ENCODE data around the gene CEACAM19. TPM values are rescaled to one million over a fixed set of nuclear protein-coding genes. Genes with fewer than 3 reads are reported as not detected.

CEACAM19 gene
- total RNA-seq, 2 experiments from 2014 or later = 0.17 to 0.27 TPM

DNA sequence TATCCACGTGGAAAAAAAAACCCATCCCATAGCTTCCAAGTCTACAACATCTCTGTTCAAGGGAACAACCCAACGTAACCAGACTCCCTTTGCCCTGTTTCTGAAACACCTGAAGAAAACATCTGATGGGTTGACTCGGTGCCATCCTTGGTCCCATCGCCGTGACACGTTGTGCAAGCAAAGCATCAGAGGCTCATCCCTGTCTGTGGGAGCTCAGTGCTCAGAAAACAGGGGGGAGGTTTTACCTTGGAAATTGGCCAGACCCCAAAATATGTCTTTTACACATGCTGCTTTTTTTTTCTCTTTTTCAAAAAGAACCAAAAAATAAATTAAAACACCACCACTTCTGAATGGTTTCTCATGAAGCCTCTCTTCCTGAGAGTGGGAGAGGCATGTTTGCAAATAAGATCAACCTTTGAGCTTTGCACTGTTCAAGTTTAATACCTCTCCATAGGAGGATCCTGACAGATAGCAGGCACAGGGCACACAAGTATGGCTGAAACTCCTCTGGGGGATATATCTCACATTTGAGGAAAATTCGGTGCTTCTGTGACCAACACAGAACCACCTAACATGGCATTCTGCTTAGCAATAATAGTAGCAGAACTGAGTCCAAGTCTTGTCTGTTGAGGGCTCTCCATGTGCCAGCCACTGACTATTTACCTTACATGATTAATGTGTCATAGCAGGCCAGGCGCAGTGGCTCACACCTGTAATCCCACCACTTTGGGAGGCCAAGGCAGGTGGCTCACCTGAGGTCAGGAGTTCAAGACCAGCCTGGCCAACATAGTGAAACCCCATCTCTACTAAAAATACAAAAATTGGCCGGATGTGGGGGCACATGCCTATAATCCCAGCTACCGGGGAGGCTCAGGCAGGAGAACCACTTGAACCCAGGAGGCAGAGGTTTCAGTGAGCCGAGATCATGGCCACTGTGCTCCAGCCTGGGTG is 34.6 kb upstream of the CEACAM19 start:
- no peak for DNase-seq
- Mint-ChIP-seq H3K9me3 (peaks cover 3% of the 10 kb centered on the region), H3K27ac (no peak overlapping the region), H3K27me3 (ENCODE audit: low read depth) (peaks cover 3% of the 10 kb centered on the region), H3K4me1 (ENCODE audit: low read depth) (no peaks in the 10 kb centered on the region), H3K36me3 (ENCODE audit: low read depth) (no peaks in the 10 kb centered on the region), H3K4me3 (no peak overlapping the region)
- intact Hi-C loops (cut with micrococcal nuclease) = no loop called here
- CTCF ChIA-PET = interaction anchor here (1.4 kb wide), 1 partner anchor 16 kb away, joined by 3 read pairs; no protein-coding TSS in a partner anchor

DNA sequence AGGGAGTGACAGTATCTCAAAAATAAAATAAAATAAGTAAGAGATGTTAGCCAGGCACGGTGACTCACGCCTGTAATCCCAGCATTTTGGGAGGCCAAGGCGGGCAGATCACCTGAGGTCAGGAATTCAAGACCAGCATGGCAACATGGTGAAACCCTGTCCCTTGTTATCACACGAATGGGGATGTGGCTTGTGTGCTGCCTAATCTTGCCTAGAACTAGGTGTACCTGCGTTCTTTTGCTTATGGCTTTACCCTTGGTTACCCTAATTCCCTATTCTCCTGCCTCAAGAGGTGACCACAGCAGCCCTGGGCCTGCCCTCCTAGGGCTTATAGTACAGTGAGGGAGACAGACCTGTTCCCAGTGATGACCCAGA is 33.9 kb upstream of the CEACAM19 start:
- CTCF ChIA-PET = no interaction called here
- peaks cover 3% of the 10 kb centered on the region for H3K27me3 Mint-ChIP-seq (ENCODE audit: low read depth)
- no peak overlapping the region for H3K4me3 Mint-ChIP-seq
- H3K36me3 Mint-ChIP-seq (ENCODE audit: low read depth) = no peaks in the 10 kb centered on the region
- intact Hi-C loops (cut with micrococcal nuclease) = no loop called here
- no peak for DNase-seq
- no peak overlapping the region for H3K27ac Mint-ChIP-seq
- H3K9me3 Mint-ChIP-seq = peaks cover 3% of the 10 kb centered on the region
- no peaks in the 10 kb centered on the region for H3K4me1 Mint-ChIP-seq (ENCODE audit: low read depth)

DNA sequence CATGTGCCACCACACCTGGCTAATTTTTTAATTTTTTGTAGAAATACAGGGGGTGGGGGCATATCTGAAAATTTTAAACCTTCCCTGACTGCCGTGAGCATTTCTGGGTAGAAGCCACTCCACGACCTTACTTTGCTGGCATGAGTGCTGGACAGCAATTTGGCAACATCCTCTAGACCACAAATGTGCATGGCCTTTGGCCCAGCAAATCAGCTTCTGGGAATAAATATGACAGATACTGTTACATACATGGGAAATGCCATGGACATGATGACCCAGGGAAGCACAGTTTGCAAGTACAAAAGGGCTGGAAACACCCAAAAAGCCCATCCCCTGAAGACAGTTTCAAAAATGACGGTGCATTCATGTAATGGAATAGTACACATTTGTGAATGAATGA is 30.8 kb upstream of the CEACAM19 start:
- H3K27me3 Mint-ChIP-seq (ENCODE audit: low read depth) = peaks cover 6% of the 10 kb centered on the region
- H3K27ac Mint-ChIP-seq = no peak overlapping the region
- no peaks in the 10 kb centered on the region for H3K9me3 Mint-ChIP-seq
- intact Hi-C loops (cut with micrococcal nuclease) = no loop called here
- CTCF ChIA-PET = interaction anchor here (0.8 kb wide), 1 partner anchor 14 kb away, joined by 3 read pairs; no protein-coding TSS in a partner anchor
- DNase-seq = no peak
- no peak overlapping the region for H3K4me3 Mint-ChIP-seq
- no peaks in the 10 kb centered on the region for H3K36me3 Mint-ChIP-seq (ENCODE audit: low read depth)
- H3K4me1 Mint-ChIP-seq (ENCODE audit: low read depth) = peaks cover 2% of the 10 kb centered on the region

DNA sequence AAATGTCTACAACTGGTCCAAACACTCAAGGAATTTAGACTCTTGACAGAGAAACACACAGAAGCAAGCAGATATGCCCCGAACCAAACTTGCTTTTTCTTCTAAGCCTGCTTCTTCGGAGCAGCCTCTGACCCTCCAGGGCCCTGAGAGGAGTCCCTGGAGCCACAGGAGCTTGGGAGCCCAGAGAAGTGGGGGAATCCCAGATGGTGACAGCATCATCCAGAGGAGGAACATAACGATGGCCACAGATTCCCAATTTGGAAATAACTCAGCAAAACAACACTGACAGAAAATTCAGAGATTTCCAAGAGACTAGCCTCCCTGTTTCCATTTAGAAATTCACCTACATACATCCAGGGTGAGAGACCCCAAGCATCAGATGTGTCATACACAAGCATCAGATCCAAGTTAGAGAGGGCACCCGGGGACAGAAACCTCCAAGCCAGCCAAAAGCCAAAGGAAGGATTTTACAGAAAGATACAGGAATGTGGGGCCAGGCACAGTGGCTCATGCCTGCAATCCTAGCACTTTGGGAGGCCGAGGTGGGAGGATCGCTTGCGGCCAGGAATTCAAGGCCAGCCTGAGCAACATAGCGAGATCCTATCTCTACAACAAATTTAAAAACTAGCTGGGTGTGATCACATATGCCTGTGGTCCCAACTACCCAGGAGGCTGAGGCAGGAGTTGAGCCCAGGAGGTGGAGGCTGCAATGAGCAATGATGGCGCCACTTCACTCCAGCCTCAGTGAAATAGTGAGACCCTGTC is 29.6 kb upstream of the CEACAM19 start:
- H3K27me3 Mint-ChIP-seq (ENCODE audit: low read depth) = peaks cover 3% of the 10 kb centered on the region
- no peaks in the 10 kb centered on the region for H3K9me3 Mint-ChIP-seq
- H3K36me3 Mint-ChIP-seq (ENCODE audit: low read depth) = no peaks in the 10 kb centered on the region
- H3K4me1 Mint-ChIP-seq (ENCODE audit: low read depth) = peaks cover 2% of the 10 kb centered on the region
- H3K4me3 Mint-ChIP-seq = no peak overlapping the region
- DNase-seq = no peak
- CTCF ChIA-PET = interaction anchor here (0.6 kb wide), 1 partner anchor 163 kb away, joined by 3 read pairs; no protein-coding TSS in a partner anchor
- no peak overlapping the region for H3K27ac Mint-ChIP-seq
- intact Hi-C loops (cut with micrococcal nuclease) = no loop called here

DNA sequence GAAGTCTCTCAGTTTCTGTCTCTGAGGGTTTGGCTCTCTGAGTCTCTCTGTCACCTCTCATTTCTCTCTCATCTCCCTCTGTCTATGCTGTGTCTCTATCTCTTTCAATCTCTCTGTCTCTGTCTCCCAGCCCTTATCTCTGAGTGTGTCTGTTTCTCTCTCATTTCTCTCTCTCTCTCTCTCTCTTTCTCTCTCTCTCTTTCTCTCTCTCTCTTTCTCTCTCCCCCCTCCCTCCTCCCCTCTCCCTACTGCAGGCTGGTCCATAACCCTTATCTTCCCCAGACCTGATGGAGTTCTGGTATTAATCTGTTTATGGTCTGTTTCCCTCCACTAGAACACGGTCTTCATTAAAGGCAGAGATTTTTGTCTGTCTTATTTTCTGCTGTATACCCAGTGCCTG is 28.9 kb upstream of the CEACAM19 start:
- Mint-ChIP-seq H3K9me3 (no peaks in the 10 kb centered on the region), H3K4me1 (ENCODE audit: low read depth) (peaks cover 2% of the 10 kb centered on the region), H3K36me3 (ENCODE audit: low read depth) (peaks cover under 1% of the 10 kb centered on the region), H3K4me3 (no peak overlapping the region), H3K27ac (no peak overlapping the region), H3K27me3 (ENCODE audit: low read depth) (peaks cover 3% of the 10 kb centered on the region)
- intact Hi-C loops (cut with micrococcal nuclease) = no loop called here
- DNase-seq = no peak
- CTCF ChIA-PET = interaction anchor here (2.0 kb wide), 1 partner anchor 71 kb away, joined by 8 read pairs; no protein-coding TSS in a partner anchor

DNA sequence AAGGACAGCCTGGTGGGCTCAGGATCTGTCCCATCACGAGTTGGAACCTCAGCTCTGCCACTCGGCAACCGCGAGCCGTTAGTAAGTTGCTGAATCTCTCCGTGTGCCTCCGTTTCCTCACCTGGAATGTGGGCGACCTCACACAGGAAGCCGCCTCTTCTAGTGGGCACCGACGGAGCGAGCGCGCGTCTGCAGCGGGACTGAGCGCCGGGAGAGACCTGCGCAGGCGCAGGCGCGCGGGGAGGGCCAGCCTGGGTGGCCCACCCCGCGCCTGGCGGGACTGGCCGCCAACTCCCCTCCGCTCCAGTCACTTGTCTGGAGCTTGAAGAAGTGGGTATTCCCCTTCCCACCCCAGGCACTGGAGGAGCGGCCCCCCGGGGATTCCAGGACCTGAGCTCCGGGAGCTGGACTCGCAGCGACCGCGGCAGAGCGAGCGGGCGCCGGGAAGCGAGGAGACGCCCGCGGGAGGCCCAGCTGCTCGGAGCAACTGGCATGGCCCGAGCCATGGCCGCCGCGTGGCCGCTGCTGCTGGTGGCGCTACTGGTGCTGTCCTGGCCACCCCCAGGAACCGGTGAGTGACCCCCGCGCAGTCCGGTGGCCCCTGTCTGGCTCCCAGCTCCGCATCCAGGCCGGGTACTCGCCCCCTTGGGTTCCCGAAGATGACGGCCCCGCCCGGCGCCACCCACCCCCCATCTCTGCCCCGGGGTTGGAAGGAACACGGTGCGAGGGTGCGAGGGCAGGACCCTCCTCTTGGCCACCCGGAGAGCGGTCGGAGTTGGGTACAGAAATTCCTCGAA is 27.5 kb upstream of the CEACAM19 start, which contains the start of gene PVR:
Gene PVR, plus strand, starts transcription at position 306 of the 797 bp plus-strand sequence. Its CDS starts 187 bp downstream, at position 493.
- H3K36me3 Mint-ChIP-seq (ENCODE audit: low read depth) = peaks cover 1% of the 10 kb centered on the region
- no peaks in the 10 kb centered on the region for H3K9me3 Mint-ChIP-seq
- CTCF ChIA-PET = interaction anchor here (0.7 to 2.0 kb wide), 2 partner anchors 13 to 73 kb away, joined by 3 to 8 read pairs; no protein-coding TSS in a partner anchor
- peak; percentile 43 for DNase-seq
- intact Hi-C loops (cut with micrococcal nuclease) = no loop called here
- H3K27ac Mint-ChIP-seq = peak within 1 kb of the TSS; percentile 71
- H3K4me3 Mint-ChIP-seq = peak within 1 kb of the TSS; percentile 82
- H3K4me1 Mint-ChIP-seq (ENCODE audit: low read depth) = peaks cover 2% of the 10 kb centered on the region
- peaks cover 3% of the 10 kb centered on the region for H3K27me3 Mint-ChIP-seq (ENCODE audit: low read depth)

DNA sequence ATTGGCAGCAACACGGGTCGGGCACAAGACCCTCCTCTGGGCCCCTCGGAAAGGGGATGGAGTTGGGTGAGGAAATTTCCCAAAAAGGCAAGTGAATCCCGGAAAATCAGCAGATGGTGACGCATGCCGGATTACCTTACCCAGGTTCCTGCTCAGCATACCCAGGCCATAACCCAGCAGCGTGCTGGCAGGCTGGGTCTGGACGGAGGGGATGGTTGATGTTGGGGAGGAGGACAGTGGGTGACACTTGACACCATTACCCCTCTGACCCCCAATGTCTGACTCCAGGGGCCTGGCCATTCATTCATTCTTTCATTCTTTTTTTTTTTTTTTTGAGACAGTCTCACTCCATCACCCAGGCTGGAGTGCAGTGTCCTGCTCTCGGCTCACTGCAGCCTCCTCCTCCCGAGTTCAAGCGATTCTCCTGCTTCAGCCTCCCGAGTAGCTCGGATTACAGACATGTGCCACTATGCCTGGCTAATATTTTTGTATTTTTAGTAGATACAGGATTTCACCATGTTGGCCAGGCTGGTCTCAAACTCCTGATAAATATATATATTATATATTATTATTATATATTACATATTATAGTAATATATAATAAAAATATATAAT is 26.8 kb upstream of the CEACAM19 start:
- H3K9me3 Mint-ChIP-seq = no peaks in the 10 kb centered on the region
- peaks cover 1% of the 10 kb centered on the region for H3K36me3 Mint-ChIP-seq (ENCODE audit: low read depth)
- H3K4me1 Mint-ChIP-seq (ENCODE audit: low read depth) = peaks cover 2% of the 10 kb centered on the region
- DNase-seq = peak; percentile 23
- peak overlapping the region; percentile 82 for H3K4me3 Mint-ChIP-seq
- CTCF ChIA-PET = interaction anchor here (2.0 kb wide), 1 partner anchor 73 kb away, joined by 8 read pairs; no protein-coding TSS in a partner anchor
- H3K27me3 Mint-ChIP-seq (ENCODE audit: low read depth) = peaks cover 3% of the 10 kb centered on the region
- intact Hi-C loops (cut with micrococcal nuclease) = no loop called here
- H3K27ac Mint-ChIP-seq = peak overlapping the region; percentile 71

DNA sequence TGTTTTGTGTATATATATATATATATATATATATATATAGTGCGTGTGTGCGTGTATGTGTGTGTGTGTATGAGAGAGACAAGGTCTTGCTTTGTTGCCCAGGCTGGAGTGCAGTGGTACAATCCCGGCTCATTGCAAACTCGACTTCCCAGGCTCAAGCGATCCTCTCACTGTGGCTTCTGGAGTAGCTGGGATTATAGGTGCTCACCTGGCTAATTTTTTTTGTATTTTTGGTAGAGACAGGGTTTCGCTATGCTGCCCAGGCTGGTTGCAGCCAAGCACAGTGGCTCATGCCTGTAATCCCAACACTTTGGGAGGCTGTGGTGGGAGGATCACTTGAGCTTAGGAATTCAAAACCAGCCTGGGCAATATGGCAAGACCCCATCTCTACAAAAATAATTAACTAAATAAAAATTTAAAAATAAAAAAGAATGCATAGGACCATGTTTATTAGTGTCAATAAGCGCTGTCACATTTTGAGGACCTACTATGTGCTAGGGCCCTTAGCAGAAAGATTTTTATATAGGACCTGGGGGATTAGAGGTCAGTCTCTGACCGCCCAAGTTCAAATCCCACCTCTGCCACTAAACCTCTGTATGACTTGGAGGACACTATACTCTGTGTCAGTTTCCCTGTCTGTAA is 25.8 kb upstream of the CEACAM19 start:
- Mint-ChIP-seq H3K4me3 (no peak overlapping the region), H3K9me3 (no peaks in the 10 kb centered on the region), H3K4me1 (ENCODE audit: low read depth) (peaks cover 2% of the 10 kb centered on the region), H3K36me3 (ENCODE audit: low read depth) (peaks cover 5% of the 10 kb centered on the region), H3K27ac (no peak overlapping the region), H3K27me3 (ENCODE audit: low read depth) (peaks cover 3% of the 10 kb centered on the region)
- DNase-seq = no peak
- intact Hi-C loops (cut with micrococcal nuclease) = no loop called here
- CTCF ChIA-PET = interaction anchor here (0.5 to 0.7 kb wide), 3 partner anchors 69 to 1605 kb away, joined by 3 to 4 read pairs (median 3); no protein-coding TSS in a partner anchor

DNA sequence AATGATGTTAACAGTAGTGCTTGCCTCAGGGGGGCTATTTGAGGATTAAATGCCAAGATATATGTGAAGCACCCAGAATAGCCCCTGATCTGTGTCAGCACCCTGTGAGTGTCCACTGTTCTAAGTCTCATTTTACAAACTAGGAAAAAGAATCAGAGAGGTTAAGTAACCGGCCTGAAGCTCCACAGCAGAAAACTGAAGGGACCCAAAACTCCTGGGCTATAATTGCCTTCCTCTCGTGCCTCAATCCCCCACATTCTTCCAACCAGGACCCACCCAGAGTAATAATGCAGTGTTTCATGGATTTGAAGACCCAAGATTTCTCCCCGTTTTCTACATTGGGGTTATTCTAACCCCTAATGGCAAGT is 25.2 kb upstream of the CEACAM19 start:
- intact Hi-C loops (cut with micrococcal nuclease) = no loop called here
- no peak overlapping the region for H3K4me3 Mint-ChIP-seq
- H3K27ac Mint-ChIP-seq = no peak overlapping the region
- CTCF ChIA-PET = interaction anchor here (0.5 to 0.6 kb wide), 2 partner anchors 70 to 1605 kb away, joined by 3 to 4 read pairs; no protein-coding TSS in a partner anchor
- peaks cover 5% of the 10 kb centered on the region for H3K36me3 Mint-ChIP-seq (ENCODE audit: low read depth)
- peaks cover 3% of the 10 kb centered on the region for H3K27me3 Mint-ChIP-seq (ENCODE audit: low read depth)
- DNase-seq = no peak
- H3K9me3 Mint-ChIP-seq = no peaks in the 10 kb centered on the region
- H3K4me1 Mint-ChIP-seq (ENCODE audit: low read depth) = peaks cover 2% of the 10 kb centered on the region

DNA sequence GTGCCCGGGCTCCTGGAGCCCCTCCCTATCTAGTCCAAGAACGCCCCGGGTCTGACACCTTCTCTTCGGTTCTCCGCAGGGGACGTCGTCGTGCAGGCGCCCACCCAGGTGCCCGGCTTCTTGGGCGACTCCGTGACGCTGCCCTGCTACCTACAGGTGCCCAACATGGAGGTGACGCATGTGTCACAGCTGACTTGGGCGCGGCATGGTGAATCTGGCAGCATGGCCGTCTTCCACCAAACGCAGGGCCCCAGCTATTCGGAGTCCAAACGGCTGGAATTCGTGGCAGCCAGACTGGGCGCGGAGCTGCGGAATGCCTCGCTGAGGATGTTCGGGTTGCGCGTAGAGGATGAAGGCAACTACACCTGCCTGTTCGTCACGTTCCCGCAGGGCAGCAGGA is 24.1 kb upstream of the CEACAM19 start:
- no peak for DNase-seq
- H3K27me3 Mint-ChIP-seq (ENCODE audit: low read depth) = peaks cover 3% of the 10 kb centered on the region

More for the DNA sequence above, 24.1 kb upstream of the CEACAM19 start:
- CTCF ChIA-PET = no interaction called here
- no peak overlapping the region for H3K27ac Mint-ChIP-seq
- intact Hi-C loops (cut with micrococcal nuclease) = no loop called here
- H3K4me1 Mint-ChIP-seq (ENCODE audit: low read depth) = peaks cover 2% of the 10 kb centered on the region
- H3K9me3 Mint-ChIP-seq = no peaks in the 10 kb centered on the region
- peaks cover 7% of the 10 kb centered on the region for H3K36me3 Mint-ChIP-seq (ENCODE audit: low read depth)
- no peak overlapping the region for H3K4me3 Mint-ChIP-seq
